ENCODE results near the gene GLI3.

DNA sequence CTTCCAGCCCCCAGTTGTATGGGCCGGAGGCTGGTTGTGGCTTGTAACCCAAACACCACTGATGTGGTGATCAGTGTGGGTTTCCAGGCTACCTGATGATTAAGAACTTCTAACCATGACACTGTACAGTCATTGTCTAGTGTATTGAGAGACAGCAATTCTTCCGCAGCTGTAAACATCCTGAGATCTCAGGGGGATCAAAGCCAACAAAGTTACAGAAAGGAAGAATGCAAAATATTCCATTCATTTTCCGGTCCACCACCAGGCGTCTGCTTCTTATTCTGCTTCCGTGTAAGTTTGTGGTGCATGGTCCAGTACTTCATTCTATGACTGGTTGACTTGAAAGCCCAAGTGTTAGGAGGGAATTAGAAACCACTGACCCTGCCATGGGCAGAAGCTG is 10.3 kb upstream of the GLI3 start:
- TF ChIP-seq FOXM1 (IDR thresholded peaks at IDR 0.05; ENCODE audit: borderline replicate concordance): no peak
- no peak for TF ChIP-seq BHLHE40 (IDR thresholded peaks at IDR 0.05; ENCODE audit: borderline replicate concordance)
- no peak for TF ChIP-seq L3MBTL2 (conservative IDR thresholded peaks at IDR 0.05)
- TF ChIP-seq SP1 (IDR thresholded peaks at IDR 0.05): no peak
- no peak for TF ChIP-seq NFRKB (IDR thresholded peaks at IDR 0.05)
- TF ChIP-seq HDGF (IDR thresholded peaks at IDR 0.05; ENCODE audit: borderline replicate concordance): no peak
- no peak for TF ChIP-seq SUZ12 (IDR thresholded peaks at IDR 0.05)
- no peak for TF ChIP-seq ARNT (IDR thresholded peaks at IDR 0.05)
- TF ChIP-seq TARDBP (IDR thresholded peaks at IDR 0.05): no peak
- no peak for TF ChIP-seq FOXA1 (IDR thresholded peaks at IDR 0.05)
- TF ChIP-seq ELF4 (IDR thresholded peaks at IDR 0.05): no peak
- no peak for TF ChIP-seq FOXK2 (IDR thresholded peaks at IDR 0.05)
